ENCODE results near the gene CDKL2.

- no peak for TF ChIP-seq FOXK2 (IDR thresholded peaks at IDR 0.05)
- TF ChIP-seq PKNOX1 (IDR thresholded peaks at IDR 0.05), result no peak; the same call in 1 of the 2 replicates
- TF ChIP-seq FOXM1 (IDR thresholded peaks at IDR 0.05; ENCODE audit: borderline replicate concordance), result no peak
- no peak for TF ChIP-seq LEF1 (IDR thresholded peaks at IDR 0.05; ENCODE audit: borderline replicate concordance)
- TF ChIP-seq ELF4 (IDR thresholded peaks at IDR 0.05), result no peak; the same call in 1 of the 2 replicates
- no peak for TF ChIP-seq BHLHE40 (IDR thresholded peaks at IDR 0.05; ENCODE audit: borderline replicate concordance)
- TF ChIP-seq NFRKB (IDR thresholded peaks at IDR 0.05), result no peak
- no peak for TF ChIP-seq SP1 (IDR thresholded peaks at IDR 0.05)
- TF ChIP-seq FOXA1 (IDR thresholded peaks at IDR 0.05), result no peak
- TF ChIP-seq SUZ12 (IDR thresholded peaks at IDR 0.05), result no peak
- no peak for TF ChIP-seq TARDBP (IDR thresholded peaks at IDR 0.05)
Measured at GRCh38 chr4:75673027-75673958, 43.0 kb upstream of the CDKL2 start, which contains the start of gene G3BP2.
